GM18520 (cell line): ENCODE results near the gene PPP2R3A.
"Not testable (repeated sequence)": the region's sequence is repeated elsewhere in the genome, so short reads cannot be mapped to it uniquely, and the experiment has no call there.

Experiments
- ATAC-seq: cut with Tn5 transposase; IDR thresholded peaks from one replicate; pipeline ENCODE4 v1.9.1; 2021; ENCODE audit not compliant: unreplicated experiment

Gene PPP2R3A, protein sequence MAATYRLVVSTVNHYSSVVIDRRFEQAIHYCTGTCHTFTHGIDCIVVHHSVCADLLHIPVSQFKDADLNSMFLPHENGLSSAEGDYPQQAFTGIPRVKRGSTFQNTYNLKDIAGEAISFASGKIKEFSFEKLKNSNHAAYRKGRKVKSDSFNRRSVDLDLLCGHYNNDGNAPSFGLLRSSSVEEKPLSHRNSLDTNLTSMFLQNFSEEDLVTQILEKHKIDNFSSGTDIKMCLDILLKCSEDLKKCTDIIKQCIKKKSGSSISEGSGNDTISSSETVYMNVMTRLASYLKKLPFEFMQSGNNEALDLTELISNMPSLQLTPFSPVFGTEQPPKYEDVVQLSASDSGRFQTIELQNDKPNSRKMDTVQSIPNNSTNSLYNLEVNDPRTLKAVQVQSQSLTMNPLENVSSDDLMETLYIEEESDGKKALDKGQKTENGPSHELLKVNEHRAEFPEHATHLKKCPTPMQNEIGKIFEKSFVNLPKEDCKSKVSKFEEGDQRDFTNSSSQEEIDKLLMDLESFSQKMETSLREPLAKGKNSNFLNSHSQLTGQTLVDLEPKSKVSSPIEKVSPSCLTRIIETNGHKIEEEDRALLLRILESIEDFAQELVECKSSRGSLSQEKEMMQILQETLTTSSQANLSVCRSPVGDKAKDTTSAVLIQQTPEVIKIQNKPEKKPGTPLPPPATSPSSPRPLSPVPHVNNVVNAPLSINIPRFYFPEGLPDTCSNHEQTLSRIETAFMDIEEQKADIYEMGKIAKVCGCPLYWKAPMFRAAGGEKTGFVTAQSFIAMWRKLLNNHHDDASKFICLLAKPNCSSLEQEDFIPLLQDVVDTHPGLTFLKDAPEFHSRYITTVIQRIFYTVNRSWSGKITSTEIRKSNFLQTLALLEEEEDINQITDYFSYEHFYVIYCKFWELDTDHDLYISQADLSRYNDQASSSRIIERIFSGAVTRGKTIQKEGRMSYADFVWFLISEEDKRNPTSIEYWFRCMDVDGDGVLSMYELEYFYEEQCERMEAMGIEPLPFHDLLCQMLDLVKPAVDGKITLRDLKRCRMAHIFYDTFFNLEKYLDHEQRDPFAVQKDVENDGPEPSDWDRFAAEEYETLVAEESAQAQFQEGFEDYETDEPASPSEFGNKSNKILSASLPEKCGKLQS (N-terminal part only)

DNA sequence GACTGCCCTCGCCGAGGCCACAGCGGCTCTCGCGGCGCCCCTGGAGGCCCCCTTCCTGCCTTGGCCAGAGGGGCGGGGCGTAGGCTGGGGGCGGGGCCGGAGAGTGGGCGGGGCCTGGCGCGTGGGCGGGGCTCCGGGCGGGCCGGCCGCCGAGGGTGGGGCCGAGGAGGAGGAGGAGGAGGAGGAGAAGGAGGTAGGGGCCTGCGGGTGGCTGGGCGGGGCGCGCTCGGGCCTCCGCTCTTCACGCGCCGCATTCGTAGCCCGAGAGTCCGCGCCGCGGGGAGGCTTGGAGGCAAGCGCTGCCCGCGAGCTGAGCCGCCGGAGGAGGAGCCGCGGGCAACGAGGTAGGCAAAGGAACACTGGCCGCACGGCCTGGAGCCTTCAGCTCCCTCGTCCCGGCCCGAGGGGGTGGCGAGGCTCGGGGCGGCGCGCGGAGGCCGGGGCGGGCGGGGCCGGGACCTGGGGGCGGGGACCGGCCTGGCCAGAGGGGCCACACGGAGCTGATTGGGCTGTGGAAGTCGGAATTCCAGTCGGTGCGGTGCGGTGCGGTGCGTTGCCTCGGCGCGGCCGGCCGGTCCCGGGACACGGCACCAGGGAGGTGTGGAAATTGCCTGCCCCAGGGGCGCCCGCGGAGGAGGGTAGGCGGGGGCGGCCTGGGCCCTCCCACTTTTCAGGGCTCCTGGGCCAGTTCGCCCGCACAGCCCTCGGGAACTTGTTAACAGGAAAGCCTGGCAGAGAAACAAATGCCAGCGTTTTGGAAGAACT lies at the start of gene PPP2R3A:
PPP2R3A (plus strand) TSS at position 223 of the 765 bp plus-strand sequence. CDS start 35,771 bp downstream, outside the sequence.
- no peak for ATAC-seq

DNA sequence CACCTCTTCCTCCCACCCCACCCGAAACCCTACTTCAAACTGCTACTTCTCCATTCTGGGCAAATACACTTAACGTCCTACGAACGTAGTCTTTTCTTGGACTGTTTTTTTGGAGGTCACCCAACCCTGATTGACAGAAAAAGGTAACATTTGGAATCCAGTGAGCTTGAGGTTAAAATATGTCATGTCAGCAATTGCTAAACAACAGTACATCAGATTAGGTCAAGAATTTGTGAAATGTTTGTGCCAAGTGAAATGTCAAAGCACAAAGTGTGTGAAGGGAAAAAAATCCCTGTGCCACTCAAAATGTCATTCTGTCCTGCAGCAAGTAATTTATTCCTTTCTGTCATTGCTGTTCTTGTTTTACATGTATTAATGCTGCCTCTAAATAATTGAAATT lies 49.2 kb upstream of the PPP2R3A start:
- ATAC-seq = no peak

DNA sequence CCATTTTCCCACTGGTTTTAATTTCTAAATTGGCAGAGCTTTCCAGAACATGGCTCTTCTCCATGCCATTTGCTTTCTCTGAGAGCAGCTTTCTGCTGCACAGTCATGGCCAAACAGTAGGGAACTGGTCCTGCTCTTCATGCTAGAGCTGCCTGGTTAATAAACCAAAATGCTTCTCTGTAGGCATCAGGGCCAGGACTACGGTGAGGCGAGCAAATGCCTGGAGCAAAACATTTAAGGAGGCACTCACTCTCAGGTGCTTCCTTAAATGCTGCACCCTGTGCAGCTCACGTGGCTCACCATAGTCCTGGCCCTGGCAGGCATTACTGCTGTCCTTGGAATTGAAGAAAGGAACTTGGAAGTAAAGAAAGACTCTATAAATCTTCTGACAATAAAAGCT lies 48.5 kb upstream of the PPP2R3A start:
- ATAC-seq = no peak

DNA sequence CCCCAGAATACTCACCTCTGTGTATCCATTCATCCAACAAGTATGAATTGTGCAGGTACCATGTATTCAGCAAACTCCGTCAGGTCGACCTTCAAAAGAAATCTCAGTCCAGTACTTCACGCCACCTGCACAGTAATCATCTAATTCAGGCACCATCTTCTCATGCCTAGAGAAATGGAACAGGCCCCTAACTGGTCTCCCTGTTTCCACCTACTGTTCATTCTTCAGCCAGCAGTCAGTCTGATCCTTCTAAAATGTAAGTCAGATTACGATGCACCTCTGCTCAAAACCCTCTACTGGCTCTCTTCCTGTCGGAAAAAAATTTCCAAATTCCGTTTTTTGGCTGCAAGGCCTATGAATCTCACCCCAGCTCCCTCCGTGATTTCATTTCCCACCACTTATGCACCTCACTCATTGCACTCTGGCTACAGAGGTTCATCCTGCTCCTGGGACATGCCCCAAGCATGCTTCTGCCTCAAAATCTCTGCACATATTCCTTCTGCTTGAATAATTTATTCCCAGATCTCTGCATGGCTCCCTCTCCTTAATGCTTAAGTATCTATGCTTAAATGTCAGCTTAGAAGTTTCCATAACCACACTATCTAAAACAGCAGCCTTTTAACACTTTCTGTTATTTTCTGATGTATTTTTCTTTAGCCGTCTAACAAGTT lies 47.5 kb upstream of the PPP2R3A start:
- no peak for ATAC-seq

DNA sequence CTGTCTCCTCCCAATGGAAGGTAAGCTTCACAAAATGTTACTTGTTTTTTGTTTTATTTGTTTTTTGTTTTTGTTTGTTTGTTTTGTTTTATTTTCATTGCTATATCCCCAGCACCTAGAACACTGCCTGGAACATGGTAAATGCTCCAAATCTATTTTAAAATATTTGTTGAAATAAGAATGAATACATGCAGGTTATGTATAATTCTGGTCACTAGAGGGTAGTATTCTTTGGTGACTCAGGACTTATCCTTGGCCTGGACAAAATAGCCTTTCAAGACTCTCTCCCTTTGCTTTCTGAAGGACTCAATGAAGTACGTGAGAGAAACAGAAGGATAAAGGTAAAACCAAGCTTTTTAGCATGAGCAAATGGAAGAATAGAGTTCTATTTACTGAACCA lies 46.9 kb upstream of the PPP2R3A start:
- no peak for ATAC-seq

DNA sequence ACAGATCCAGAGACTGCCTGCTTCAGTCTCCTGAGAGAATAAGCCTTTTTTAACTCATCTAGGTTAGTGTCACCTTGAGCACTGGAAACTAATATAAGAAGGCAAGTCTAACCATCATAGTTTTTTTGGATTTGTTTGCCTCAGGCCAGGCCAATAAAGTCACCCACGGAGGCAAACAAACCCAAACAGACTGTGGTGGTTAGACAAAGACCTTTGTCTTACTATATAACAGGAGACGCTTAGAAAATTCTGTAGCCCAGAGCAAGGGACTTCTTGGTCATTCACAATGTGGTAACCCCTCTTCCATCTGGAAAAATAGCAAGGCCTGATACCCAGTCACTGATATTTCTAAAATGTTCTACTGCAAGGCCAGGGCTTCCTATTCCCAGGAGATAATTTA lies 45.3 kb upstream of the PPP2R3A start:
- ATAC-seq = no peak

DNA sequence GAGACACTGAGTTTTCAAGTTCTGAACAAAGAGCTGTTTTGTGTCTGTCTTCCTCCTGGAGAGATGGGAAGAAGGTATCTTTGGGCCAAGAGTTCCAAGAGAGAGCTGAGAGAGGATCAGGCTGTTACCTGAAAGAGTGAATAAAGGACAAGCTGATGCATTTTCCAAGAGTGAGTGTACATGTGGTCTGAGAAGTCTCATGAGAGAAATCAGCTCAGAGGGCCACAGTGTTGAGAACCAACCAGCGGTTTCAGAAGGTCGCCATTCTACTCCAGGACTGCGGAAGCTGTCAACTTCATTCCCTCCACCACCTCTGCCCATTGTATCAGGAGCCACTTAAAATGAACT lies 42.7 kb upstream of the PPP2R3A start:
- ATAC-seq = no peak

DNA sequence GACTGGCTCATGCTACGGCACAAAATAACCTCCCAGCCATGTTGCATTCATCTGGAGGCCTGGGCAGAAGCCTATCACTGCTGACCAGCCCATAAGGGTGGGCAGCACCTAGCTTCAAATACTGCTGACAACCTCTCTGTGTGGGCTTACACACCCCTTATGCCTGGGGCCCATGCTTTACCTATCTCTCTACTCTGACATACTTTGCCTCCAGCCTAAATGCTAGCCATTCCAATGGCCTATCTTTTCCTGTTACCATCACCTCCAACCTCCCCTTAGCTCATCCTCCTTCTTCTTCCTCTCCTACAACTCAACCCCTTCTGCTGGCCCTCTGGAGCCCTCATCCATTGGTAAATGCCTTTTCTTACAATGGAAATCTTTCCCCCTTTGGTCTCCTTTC lies 41.0 kb upstream of the PPP2R3A start:
- no peak for ATAC-seq

DNA sequence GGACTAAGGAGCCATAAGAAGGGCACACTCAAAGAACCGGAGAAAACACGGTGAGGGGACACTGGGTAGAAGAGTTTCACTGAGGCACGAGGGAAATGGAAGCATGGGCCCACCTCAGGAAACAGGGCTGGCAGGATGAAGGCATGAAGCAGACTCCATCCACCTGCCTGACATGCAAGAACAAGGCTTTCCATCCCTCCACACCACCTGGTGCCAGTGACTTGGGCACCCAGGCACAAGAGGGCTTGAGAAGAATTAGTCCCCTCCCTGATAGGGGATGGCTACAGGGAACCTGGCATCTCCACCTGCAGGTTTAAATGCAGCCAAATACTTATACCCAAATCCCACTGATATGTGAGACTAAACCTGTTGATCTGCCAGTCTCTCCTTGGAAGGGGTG lies 38.9 kb upstream of the PPP2R3A start:
- no peak for ATAC-seq

DNA sequence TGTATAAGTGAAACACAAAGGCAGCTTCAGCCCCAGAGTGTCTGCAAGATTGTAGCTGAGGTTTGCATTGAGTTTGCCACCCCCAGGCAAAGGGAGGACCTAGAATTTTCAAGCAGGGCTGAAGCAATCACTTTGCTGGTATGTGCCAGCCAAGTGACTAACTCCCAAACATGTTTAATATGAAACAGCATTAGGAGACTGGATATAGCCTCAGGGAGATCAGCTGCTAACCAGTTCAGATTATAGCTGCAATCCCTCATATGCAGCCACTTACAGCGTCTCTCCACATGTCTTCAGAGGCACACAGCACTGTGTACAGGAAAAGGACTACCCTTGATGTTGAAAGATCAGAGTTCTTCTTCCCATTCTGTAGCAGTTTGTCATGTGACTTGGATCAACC lies 38.4 kb upstream of the PPP2R3A start:
- no peak for ATAC-seq

DNA sequence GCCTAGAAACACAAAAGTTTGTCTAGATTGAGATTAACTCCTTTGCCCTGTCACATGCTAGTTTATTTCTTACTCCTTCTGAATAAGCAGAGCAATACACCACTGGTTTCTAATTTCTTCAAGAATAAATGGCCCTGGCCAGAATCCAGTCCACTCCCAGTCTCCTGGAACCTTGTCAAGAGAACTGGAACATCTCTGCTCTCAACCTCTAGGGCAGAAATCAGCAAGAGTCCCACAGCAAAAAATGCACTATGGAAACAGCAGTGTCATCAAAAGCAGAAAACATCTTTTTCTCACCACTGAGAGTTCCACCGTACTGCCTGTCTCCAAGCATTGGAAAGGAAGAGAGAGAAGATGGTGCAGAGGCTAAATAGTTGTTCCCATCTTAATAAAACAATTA lies 35.9 kb upstream of the PPP2R3A start:
- no peak for ATAC-seq

DNA sequence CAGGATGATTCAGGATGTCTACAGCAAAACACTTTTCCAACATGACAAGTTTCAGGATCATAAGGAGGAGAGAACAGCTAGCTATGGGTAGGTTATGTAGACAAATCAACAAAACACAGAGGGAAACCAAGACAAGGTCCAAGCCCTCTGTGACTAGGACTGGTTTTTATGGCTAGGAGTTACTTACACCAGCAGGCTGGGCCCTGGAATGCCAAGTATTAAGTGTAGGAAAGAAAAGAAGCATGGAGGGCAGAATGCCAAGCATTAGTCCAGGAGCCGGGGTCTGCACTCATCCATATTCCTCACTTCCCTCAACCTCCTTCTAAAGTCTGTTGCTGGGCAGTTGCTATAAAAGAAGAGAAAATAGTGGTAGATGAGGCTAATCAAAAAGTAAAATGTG lies 35.3 kb upstream of the PPP2R3A start:
- ATAC-seq = no peak

DNA sequence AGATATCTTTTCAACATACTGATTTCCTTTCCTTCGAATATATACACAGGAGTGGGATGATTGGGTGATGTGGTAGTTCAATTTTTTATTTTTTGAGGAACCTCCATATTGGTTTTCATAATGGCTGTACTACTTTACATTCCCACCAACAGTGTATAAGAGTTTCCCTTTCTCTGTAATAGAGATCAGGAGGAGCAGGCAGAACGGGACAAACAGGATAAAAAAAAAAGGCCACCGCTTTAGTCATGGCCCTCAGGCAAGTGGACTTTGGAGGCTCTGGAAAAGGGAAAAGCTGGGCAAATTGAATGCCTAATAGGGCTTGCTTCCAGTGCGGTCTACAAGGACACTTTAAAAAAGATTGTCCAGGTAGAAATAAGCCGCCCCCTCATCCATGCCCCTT lies 30.4 kb upstream of the PPP2R3A start:
- not testable (repeated sequence) for ATAC-seq

DNA sequence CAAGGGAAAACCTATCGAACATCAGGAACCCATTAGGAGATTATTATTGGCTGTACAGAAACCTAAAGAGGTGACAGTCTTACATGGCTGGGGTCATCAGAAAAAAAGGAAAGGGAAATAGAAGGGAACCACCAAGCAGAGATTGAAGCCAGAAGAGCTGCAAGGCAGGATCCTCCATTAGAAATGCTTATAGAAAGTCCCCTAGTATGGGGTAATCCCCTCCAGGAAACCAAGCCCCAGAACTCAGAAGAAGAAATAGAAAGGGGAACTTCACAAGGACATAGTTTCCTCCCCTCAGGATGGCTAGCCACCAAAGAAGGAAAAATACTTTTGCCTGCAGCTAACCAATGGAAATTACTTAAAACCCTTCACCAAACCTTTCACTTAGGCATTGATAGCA lies 27.8 kb upstream of the PPP2R3A start:
- ATAC-seq = not testable (repeated sequence)

DNA sequence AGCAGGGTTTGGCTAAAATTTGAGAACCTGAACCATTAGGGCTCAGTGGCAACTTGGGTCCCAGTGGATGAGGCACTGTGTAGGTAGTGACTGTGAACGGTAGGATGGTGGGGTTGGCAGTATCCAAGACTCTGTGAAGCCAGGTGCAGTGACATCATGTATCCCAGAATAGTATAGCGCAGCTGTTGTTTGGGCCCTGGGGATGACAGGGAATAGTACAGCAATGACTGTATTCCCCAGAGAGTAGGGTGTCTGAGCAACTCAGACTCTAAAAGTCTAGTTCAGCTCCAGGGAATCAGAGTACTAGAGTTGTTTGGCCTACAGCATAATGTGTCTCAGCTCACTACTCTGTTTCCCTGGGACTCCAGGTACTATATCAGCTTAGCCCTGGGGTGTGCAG lies 20.7 kb upstream of the PPP2R3A start:
- ATAC-seq = no peak

DNA sequence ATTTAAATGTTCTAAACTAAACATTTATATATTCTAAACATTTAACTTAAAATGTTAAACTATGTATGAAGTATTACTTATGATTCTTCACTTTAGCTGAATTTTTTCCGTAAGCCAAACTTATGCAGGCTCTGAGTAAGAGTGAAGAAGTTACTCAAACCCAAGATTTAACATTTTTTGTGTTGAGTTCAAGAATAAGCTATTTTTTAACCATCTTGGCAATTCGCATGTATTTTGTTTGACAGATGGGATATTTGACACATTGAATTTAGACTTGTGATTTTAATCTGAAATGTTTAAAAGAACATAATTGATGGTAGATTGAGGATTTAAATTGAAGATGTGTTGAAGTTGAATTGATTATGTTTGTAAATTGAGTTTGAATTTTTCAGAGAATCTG lies 14.6 kb upstream of the PPP2R3A start:
- no peak for ATAC-seq

DNA sequence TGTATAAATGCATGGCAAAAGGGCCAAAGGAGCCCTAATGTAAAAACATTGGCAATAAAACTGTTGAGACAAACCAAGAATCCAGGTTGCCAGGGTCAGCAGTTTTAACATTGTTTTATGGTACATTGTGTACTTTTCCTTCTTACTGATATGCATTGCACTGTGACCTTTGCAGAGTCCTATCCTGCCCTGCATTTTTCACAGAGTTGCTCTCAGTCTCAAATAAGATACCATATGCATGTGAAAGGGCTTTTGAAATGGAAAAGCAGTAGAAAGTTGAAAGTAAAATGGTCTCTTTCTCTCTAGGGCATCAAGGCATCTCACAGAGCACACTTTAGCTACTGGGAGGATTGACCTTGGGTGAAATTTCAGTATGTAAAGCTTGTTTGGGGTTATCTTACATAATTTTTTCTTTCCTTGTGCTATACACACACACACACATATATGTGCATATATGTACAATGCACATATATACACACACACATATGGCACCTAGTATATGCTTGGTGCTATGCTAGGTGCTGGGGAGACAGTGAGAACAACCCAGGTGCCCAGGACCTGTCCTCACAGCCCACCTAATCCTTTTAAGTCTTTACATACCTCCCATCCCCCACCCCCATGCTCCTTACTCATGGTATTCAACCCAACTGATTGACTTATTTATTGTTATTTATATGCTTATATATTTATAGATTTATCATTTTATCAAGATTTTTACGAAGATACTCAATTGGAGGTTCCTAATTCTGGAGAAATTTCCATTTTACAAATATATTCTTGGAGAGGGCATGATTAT lies 1.2 kb upstream of the PPP2R3A start:
- ATAC-seq = no peak

DNA sequence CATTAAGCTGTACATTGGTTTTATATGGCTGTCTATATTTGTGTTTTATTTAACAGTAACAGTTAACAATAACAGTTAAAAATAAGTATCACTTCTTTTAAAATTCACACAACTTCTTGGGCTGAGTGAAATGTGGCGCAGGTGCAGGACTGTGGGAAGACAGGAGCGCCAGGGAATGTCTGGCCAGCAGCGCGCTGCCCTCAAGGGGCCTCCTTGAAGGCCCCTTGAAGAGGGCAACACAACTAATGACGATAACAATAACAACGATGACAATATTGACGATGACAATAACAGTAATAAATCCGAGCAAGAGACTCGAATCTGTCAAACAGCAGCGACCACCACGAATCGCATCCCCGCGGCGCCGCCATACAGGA lies 411 bp upstream of the PPP2R3A start:
- no peak for ATAC-seq

DNA sequence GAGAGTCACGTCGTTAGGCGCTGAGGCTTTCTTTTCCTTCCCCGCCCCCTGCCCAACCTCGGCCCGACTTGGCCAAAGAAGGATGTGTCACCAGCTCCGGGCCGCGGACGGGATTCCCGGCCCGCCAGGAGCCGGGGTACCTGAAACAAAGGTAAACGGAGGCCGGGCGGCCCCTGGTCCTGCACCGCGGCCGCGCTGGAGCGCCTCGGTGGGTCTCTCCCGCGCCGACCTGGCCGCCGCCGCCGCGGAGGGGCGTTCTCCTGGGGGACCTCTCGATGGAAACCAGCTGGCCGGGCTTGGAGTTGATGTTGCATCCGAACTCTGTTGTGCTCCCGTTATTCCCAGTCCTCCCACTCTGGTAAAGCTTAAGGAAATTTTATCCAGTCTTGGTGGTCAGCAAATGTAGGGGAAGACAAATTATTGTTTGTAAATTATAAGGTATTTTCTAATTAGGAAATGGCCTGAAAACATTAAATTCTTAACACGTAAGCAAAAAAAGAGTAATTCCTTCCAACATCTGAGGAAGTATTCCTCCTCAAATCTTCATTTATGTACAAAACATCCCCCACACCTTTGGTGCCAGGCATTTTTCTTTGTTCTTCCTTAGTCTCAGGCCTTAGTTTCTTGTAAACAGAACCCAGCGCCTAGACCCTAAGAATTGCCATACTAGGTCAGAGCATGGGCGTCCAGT lies 888 bp downstream of the PPP2R3A start:
- ATAC-seq = no peak
